Measurements from ENCODE around the gene GAB3. TPM values are rescaled to one million over a fixed set of nuclear protein-coding genes. Genes with fewer than 3 reads are reported as not detected.

Gene GAB3
- total RNA-seq, 4 donors from 2014 or later = 2.9 to 34.1 (median 7.2) TPM

GRCh38 chrX:154729439-154729838 is 21.4 kb downstream of the GAB3 start:
- Histone ChIP-seq H3K4me3 (no peak overlapping the region), H3K27ac (peak overlapping the region; percentile 64 to 65), H3K9me3 (no peaks in the 10 kb centered on the region), H3K4me1 (peaks cover 0 to 4% of the 10 kb centered on the region in 2 donors), H3K27me3 (no peaks in the 10 kb centered on the region), H3K36me3 (no peaks in the 10 kb centered on the region)
- TF ChIP-seq CTCF (IDR thresholded peaks at IDR 0.05) = no peak
- no peak for TF ChIP-seq POLR2A (IDR thresholded peaks at IDR 0.05)
- no peak for DNase-seq
- intact Hi-C loops (cut with DNase I; ENCODE audit: low total_unique reads) = no loop called here

- Histone ChIP-seq H3K9me3 (no peaks in the 10 kb centered on the region), H3K27ac (peak overlapping the region; percentile 64 to 65), H3K36me3 (no peaks in the 10 kb centered on the region), H3K4me3 (no peak overlapping the region), H3K4me1 (peaks cover 0 to 4% of the 10 kb centered on the region in 2 donors), H3K27me3 (no peaks in the 10 kb centered on the region)
- no peak for DNase-seq
- intact Hi-C loops (cut with DNase I; ENCODE audit: low total_unique reads) = no loop called here
- TF ChIP-seq POLR2A (IDR thresholded peaks at IDR 0.05) (no peak), CTCF (IDR thresholded peaks at IDR 0.05) (no peak)
Measured at GRCh38 chrX:154728431-154729190, 22.3 kb downstream of the GAB3 start.

- peaks cover 0 to 4% of the 10 kb centered on the region in 2 donors for H3K4me1 ChIP-seq
- peak; percentile 72 to 83 for DNase-seq
- no peaks in the 10 kb centered on the region for H3K27me3 ChIP-seq
- no peak overlapping the region for H3K4me3 ChIP-seq
- no peak for TF ChIP-seq POLR2A (IDR thresholded peaks at IDR 0.05)
- no peak for TF ChIP-seq CTCF (IDR thresholded peaks at IDR 0.05)
- H3K36me3 ChIP-seq = no peaks in the 10 kb centered on the region
- intact Hi-C loops (cut with DNase I; ENCODE audit: low total_unique reads) = no loop called here
- H3K9me3 ChIP-seq = no peaks in the 10 kb centered on the region
- peak overlapping the region; percentile 64 to 65 for H3K27ac ChIP-seq
Measured at GRCh38 chrX:154727871-154728270, 23.0 kb downstream of the GAB3 start.

GRCh38 chrX:154727418-154727817 is 23.5 kb downstream of the GAB3 start:
- Histone ChIP-seq H3K4me1 (peaks cover 0 to 4% of the 10 kb centered on the region in 2 donors), H3K4me3 (no peak overlapping the region)
- intact Hi-C loops (cut with DNase I; ENCODE audit: low total_unique reads) = no loop called here

More at GRCh38 chrX:154727418-154727817, 23.5 kb downstream of the GAB3 start:
- Histone ChIP-seq H3K27me3 (no peaks in the 10 kb centered on the region), H3K27ac (peak overlapping the region; percentile 64 to 65), H3K36me3 (no peaks in the 10 kb centered on the region), H3K9me3 (no peaks in the 10 kb centered on the region)
- TF ChIP-seq POLR2A (IDR thresholded peaks at IDR 0.05) (no peak), CTCF (IDR thresholded peaks at IDR 0.05) (no peak)
- DNase-seq = no peak
